Measurements from ENCODE around the gene POGK.

POGK gene

DNA sequence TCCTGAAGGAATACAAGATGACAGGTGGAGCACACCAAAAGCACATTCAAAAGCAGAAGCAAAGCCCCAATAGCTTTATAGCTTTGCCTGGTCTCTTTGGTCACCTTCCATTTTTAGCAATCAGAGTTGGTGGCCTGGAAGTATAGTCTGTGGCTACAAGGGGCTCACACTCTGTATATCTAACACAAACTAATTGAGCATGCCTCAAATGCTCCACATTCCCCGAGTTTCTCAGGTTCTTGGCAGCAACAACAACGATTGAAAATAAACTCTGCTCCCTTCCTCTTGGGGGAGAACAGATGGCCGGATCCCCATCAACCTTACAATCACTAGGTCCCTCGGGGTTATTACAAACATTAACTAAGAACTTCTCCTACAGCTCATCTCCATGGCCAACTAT is 61.7 kb downstream of the POGK start:
- H3K4me3 ChIP-seq (ENCODE audit: low read depth, low read length) = no peak overlapping the region

DNA sequence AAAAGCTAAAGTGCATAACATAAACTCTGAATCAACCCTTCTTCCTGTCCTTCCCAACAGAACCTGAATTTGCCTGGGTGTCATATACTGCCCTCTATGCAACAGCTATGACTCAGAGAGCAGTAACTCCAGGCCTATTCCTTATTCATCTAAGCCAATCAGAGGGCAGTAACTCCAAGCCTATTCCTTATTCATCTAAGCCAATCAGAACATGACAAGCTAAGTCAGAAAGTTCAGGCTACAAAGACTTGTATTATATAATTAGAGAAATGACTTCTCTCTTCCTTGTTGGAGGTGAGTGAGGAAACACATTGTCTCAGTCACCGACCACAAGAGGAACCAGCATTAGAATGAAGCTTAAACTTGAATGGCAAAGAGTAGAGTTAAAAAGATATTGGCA is 63.0 kb downstream of the POGK start:
- no peak overlapping the region for H3K4me3 ChIP-seq (ENCODE audit: low read depth, low read length)

- no peak overlapping the region for H3K4me3 ChIP-seq (ENCODE audit: low read depth, low read length)
Observed at GRCh38 chr1:166903232-166903631, 64.0 kb downstream of the POGK start.

GRCh38 chr1:166905136-166905535 is 65.9 kb downstream of the POGK start:
- no peak overlapping the region for H3K4me3 ChIP-seq (ENCODE audit: low read depth, low read length)

- no peak overlapping the region for H3K4me3 ChIP-seq (ENCODE audit: low read depth, low read length)
Observed at GRCh38 chr1:166905900-166906299, 66.6 kb downstream of the POGK start.

Data from iPS-11a (cell line).